ENCODE results near the gene GGNBP2.
"Not testable (repeated sequence)": the region's sequence is repeated elsewhere in the genome, so short reads cannot be mapped to it uniquely, and the experiment has no call there.

Gene GGNBP2, protein sequence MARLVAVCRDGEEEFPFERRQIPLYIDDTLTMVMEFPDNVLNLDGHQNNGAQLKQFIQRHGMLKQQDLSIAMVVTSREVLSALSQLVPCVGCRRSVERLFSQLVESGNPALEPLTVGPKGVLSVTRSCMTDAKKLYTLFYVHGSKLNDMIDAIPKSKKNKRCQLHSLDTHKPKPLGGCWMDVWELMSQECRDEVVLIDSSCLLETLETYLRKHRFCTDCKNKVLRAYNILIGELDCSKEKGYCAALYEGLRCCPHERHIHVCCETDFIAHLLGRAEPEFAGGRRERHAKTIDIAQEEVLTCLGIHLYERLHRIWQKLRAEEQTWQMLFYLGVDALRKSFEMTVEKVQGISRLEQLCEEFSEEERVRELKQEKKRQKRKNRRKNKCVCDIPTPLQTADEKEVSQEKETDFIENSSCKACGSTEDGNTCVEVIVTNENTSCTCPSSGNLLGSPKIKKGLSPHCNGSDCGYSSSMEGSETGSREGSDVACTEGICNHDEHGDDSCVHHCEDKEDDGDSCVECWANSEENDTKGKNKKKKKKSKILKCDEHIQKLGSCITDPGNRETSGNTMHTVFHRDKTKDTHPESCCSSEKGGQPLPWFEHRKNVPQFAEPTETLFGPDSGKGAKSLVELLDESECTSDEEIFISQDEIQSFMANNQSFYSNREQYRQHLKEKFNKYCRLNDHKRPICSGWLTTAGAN

GRCh38 chr17:36544307-36545076 is at the start of gene GGNBP2:
Gene GGNBP2, plus strand, starts transcription at chr17:36544919. Its CDS starts 806 bp downstream, at chr17:36545725.
- DNase-seq, result peak; percentile 81

DNA sequence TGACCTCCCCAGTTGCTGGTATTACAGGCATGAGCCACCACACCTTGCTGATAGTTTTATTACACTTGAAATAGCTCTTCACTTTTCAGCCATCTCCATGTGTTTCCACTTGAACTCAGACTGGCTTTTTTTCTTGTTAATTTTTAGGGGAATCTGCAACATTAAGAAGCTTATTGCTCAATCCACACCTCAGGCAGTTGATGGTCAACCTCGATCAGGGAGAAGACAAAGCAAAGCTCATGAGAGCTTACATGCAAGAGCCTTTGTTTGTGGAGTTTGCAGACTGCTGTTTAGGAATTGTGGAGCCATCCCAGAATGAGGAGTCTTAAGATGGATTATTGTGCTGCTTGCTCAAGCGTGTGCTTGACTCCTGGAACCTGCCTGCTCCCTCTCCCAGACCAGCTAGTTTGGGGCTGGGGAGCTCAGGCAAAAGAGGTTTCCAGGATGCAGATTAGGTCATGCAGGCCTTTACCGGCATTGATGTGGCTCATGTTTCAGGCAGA is 49.6 kb upstream of the GGNBP2 start:
- DNase-seq, result no peak

DNA sequence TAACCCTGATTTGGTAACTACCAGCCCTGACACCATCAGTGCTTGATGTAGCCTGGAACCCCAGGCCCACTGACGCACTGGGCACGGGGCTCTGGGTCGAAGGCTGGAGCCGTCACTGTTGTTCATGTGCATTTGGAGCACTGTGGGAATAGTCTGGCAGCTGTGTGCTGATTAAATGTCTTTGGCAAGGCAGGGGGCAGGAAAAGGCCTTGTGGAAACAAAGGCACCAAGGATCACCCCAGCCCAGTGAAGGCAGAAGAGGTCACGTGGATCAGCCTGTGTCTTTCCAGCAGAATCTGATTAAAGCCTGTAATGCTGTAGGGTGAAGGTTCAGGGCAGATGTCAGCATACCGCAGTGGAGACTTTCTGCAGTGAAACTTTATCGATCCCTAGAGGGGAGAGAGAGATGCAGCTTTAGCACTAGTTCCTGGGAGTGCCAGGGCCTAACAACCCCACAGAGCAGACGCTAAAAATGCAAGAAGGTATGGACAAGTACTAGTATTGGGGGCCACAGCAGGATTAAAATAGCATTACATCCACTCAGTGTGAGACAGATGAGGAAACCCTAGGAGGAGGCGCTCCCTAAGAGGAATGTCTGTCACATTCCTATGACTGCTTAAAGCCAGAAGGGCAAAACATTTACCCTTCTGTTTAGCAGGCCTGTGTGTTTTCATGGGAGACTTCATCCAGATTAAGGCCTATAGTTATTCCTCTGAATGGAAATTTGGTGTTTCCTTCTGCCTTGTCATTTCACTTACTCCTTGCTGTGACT is 48.5 kb upstream of the GGNBP2 start:
- no peak for DNase-seq

- DNase-seq, result no peak
Observed at GRCh38 chr17:36498155-36498554, 46.6 kb upstream of the GGNBP2 start.

DNA sequence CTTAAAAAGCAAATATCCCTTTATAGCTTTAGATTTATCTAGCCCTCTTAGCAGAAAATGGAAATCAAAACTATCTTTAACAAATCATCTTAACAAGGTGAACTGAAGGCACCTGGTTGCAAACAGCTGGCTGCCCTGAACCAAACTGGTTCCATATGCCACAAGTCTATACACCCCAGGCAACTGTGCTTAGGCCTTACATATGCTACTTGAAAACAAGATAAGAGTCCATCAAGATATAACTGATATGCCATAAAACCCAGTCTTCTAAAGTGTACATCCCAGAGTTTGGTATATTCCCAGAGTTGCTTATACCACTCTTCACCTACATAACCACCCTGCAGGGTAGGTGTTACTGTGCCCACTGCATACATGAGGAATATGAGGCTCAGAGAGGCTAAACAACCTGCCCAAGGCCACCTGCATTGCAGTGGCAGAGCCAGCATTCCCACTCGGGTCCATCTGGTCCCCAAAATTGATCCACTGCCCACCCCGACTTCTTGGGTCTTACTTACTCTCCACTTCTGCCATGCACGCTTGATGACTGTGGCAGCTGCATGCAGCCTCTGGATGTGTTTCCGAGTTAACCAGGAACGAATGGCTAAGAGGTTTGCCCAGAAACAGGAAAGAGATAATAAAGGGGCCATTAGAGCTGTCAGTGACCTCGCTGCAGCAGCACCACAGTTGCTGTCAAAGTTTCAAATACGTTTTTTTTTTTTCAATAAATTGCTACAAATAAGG is 46.0 kb upstream of the GGNBP2 start:
- DNase-seq, result no peak

DNA sequence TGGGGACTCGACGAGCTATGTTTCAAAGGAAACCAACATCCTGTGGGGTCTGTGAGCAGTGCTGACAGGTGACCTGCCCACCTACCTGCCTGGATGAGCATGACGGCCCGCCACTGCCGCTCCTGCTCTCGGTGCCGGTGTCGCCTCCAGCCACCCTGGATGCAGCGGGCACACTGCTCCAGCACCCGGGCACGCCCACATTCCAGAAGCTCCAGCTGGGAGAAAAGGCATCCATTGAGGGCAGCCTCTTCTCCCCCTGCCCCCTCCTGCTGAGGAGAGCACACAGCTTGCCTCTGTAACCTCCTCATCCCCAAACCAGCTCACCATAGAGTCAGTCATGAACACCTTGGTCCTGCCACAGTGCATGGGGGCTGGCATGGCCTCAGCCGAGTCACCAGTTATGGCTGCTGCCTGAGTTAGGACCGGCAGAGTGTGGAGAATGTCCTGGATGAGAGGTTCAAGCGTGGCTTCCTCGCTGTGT is 43.9 kb upstream of the GGNBP2 start:
- DNase-seq, result no peak

GRCh38 chr17:36501351-36501750 is 43.4 kb upstream of the GGNBP2 start:
- no peak for DNase-seq

DNA sequence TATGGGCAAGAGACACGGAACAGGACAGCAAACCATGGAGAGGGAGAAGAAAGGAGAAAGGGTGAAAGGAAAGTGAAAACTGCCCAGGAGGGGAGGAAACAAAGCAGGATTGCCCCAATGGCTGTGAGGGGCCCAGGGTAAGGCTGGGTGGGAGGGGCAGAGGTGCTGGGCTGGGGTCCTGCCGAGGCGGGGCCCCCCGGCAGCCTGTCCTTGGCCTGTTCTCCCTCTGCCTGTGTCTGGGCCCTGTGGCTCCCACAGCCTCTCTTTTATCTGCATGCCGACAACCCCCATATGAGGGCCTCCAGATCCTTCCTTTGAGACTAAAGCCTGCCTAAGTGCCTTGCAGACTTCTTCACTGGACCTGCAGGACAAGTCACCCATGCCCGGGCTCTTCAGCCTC is 42.8 kb upstream of the GGNBP2 start:
- DNase-seq, result no peak

DNA sequence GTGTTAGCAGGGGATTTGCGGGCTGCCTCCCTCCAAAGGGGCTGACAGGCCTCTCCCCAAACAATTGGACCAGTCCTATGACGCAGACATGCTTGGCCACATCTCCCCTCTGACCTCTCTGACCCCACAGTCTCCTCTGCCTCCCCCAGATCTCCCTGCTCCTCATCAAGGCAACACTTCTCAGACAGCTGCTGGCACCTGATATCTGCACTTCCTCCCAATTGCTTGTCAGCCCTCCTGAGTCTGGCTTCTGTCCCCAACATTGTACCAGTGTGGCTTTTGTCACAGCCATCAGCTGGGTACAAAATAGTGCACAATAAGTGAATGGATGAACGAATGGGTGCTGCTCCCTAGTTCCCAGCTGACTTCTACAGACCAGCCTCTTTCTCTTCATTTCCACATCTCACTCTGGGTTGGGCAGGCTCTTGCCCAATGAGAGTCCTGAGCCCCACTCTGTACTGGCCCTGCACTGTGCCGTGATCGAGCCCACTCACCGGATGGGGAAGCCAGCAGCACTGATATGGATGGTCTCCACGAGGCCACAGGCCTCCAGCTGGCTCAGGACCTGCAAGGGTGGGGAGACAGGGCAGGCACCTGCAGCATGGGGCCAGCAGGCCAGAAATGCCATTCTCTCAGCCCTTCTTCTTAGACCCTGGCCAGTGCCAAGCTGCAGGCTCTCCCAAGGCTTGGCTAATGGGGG is 41.1 kb upstream of the GGNBP2 start:
- DNase-seq, result no peak

DNA sequence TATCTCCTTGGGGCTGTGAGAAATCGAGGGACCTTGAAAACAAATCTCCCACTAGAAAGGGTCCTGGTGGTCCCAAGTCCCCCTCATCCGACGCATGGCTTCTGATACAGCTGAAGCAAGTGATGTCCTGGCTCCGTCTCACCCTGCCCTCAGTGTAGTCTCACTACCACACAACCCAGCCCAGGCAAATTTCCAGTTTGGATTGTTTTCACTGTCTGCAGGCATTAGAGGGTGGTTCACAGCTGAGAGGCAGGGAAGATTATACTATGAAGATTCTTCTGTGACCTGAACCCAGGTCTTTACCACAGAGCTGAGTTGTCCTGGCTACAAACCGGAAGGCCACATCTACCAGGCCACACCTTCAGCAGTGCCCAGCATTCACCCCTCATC is 40.6 kb upstream of the GGNBP2 start:
- DNase-seq, result no peak

DNA sequence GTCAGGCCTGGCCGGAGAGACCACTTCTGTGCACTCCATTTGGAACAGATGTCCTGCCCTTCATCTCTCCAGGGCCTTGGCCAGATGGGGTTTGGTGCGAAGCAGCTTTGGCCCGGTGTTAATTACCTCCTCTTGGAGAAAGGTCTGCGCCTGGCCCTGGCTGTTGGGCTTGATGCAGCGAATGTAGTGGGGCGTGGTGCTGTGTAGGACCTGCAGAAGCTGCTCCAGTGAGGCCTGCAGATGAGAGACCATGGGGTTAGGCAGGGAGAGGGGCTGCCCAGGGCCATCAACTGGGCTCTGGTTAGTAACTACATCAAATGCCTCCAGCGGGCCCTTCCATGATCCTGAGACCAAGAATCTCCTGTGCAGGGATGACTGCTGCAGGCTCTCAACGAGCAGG is 39.5 kb upstream of the GGNBP2 start:
- DNase-seq, result no peak

- DNase-seq, result no peak
Observed at GRCh38 chr17:36506249-36506826, 38.4 kb upstream of the GGNBP2 start.

DNA sequence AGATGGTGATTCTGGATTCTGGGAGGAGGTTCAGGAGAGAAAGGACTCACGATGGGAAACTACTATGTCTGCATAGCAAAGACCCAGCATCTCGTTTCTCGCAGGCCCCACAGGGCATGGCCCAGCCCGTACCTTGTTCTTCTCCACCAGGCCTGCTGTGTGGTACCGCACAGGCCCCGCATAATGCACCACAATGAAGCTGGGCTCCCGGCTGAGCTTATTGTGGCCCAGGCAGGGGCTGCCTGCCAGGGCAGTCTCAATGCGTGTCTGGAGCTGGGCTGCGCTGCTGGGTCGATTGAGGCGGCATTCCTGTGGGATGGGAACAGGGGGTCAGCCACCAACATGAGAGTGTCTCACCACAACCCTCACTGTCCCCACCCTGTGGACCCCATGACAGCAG is 37.9 kb upstream of the GGNBP2 start:
- no peak for DNase-seq

DNA sequence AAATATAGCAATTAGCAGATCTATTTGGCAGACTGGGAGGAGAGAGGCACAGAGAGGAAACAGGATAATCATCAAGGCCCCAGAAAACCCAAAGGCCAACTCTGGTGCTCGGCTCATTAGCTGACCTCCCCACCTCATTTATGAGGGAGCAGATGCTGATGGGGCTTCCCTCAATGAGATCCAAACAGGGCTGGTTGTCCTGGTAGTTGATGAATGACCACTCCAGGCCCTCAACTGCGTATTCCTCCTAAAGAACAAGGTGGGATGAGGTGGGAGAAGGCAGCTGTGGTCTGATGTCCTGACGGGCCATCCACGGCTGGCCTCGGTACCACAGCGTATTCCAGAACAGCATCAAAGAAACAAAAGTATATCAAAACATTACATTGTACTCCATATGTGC is 37.5 kb upstream of the GGNBP2 start:
- no peak for DNase-seq

DNA sequence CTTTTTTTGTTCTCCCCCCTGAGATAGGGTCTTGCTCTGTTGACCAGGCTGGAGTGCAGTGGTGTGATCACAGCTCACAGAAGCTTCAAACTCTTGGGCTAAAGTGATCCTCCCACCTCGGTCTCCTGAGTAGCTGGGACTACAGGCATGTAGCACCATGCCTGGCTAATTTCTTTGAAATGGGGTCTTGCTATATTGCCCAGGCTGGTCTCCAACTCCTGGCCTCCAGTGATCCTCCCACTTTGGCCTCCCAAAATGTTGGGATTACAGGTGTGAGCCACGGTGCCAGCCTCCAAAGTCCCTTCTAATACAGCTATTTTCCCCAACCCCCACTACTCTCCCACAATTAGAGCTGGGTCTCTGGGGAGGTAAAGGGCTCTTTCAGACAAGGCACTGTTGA is 36.3 kb upstream of the GGNBP2 start:
- not testable (repeated sequence) for DNase-seq

GRCh38 chr17:36509272-36509985 is 35.3 kb upstream of the GGNBP2 start:
- no peak for DNase-seq

DNA sequence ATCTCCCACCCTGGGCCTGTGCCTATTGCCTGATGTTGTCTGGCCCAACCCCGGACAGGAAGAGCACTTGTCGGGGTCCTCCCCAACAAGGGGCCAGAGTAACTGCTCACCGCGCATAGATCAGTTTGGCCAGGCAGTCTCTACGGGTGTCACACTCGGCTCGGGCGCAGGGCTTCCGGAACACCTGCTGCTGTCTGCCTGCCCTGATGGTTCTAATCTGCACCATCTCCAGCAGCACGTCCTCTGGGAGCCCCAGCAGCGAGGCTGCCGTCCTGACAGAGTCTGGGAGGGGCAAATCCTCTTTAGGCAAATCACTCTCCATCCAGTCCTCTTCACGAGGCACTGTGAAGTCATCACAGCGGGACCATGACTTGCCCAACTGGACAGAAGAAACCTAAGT is 34.1 kb upstream of the GGNBP2 start:
- DNase-seq, result no peak

DNA sequence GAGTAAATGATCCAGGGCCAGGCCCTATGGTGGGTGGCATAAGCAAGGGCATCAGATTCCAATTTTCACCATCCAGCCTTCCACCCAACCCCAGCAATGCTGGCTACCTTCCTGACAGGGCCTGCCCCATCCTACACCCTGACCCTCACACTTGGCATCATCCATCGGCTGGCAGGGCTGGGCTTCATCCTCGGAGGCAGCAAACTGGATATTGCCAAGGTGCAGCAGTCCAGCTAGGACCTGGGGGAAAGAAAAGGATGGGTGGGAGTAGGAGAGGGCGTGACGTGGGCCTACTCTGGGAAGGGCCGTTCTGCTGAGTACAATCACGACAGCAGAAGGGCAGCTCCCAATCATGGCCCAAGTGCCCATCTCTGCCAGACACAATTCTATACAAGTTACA is 33.5 kb upstream of the GGNBP2 start:
- no peak for DNase-seq

GRCh38 chr17:36512641-36513040 is 32.1 kb upstream of the GGNBP2 start:
- DNase-seq, result no peak

DNA sequence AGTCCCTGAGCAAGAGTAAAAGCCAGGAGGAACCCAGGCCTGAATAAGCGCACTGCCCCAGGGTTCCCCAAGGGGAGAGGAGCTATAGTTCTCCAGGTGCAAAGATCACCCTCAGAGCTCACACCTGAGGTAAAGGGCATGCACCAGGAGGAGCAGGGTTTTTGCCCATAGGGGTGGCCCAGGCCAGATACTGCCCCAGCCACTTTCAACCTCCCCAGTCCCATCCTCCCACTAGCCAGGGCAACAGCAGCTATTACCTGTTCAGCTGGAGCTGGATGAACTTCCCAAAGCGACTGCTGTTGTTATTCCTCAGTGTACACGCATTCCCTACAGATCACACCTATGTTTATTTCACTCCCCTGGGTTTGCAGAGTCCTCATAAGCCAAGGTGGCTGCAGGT is 29.9 kb upstream of the GGNBP2 start:
- no peak for DNase-seq

All from GOT3 (cell line).